ENCODE data around the gene CAMK2N1. TPM values are rescaled to one million over a fixed set of nuclear protein-coding genes. Genes with fewer than 3 reads are reported as not detected.

The CAMK2N1 gene
- total RNA-seq, 1 experiment from 2014 or later: 31.6 TPM

- Histone ChIP-seq H3K27me3 (no peaks in the 10 kb centered on the region), H3K9me3 (peaks cover 2% of the 10 kb centered on the region; the same call in 1 of the 2 replicates), H3K36me3 (peaks cover 10% of the 10 kb centered on the region), H3K4me3 (peak overlapping the region; percentile 61)
- no peak for DNase-seq
Observed at GRCh38 chr1:20484519-20485462, 1.2 kb downstream of the CAMK2N1 start.

- H3K9me3 ChIP-seq: peaks cover 2% of the 10 kb centered on the region; the same call in 1 of the 2 replicates
- peaks cover 10% of the 10 kb centered on the region for H3K36me3 ChIP-seq
- DNase-seq: no peak
- no peaks in the 10 kb centered on the region for H3K27me3 ChIP-seq
- peak overlapping the region; percentile 61 for H3K4me3 ChIP-seq
Observed at GRCh38 chr1:20483833-20484518, 2.0 kb downstream of the CAMK2N1 start.

GRCh38 chr1:20483098-20483832 is 2.7 kb downstream of the CAMK2N1 start:
- DNase-seq: no peak
- no peaks in the 10 kb centered on the region for H3K27me3 ChIP-seq
- H3K9me3 ChIP-seq: peaks cover 2% of the 10 kb centered on the region; the same call in 1 of the 2 replicates
- peak overlapping the region; percentile 61 for H3K4me3 ChIP-seq
- peaks cover 10% of the 10 kb centered on the region for H3K36me3 ChIP-seq

GRCh38 chr1:20481643-20482498 is 4.1 kb downstream of the CAMK2N1 start:
- Histone ChIP-seq H3K27me3 (no peaks in the 10 kb centered on the region), H3K36me3 (peaks cover 10% of the 10 kb centered on the region), H3K9me3 (peaks cover 2% of the 10 kb centered on the region; the same call in 1 of the 2 replicates), H3K4me3 (no peak overlapping the region)
- DNase-seq: no peak

- peaks cover 2% of the 10 kb centered on the region; the same call in 1 of the 2 replicates for H3K9me3 ChIP-seq
- DNase-seq: no peak
- no peak overlapping the region for H3K4me3 ChIP-seq
- H3K36me3 ChIP-seq: peaks cover 10% of the 10 kb centered on the region
- H3K27me3 ChIP-seq: no peaks in the 10 kb centered on the region
Observed at GRCh38 chr1:20480951-20481617, 4.9 kb downstream of the CAMK2N1 start.

- no peak for DNase-seq
- Histone ChIP-seq H3K9me3 (peaks cover 2% of the 10 kb centered on the region; the same call in 1 of the 2 replicates), H3K4me3 (no peak overlapping the region), H3K36me3 (peaks cover 10% of the 10 kb centered on the region), H3K27me3 (no peaks in the 10 kb centered on the region)
Observed at GRCh38 chr1:20480243-20480944, 5.6 kb downstream of the CAMK2N1 start.

- Histone ChIP-seq H3K27me3 (no peaks in the 10 kb centered on the region), H3K36me3 (peaks cover 10% of the 10 kb centered on the region), H3K9me3 (peaks cover 2% of the 10 kb centered on the region; the same call in 1 of the 2 replicates), H3K4me3 (no peak overlapping the region)
- no peak for DNase-seq
Observed at GRCh38 chr1:20479840-20480239, 6.2 kb downstream of the CAMK2N1 start.

- H3K36me3 ChIP-seq: peaks cover 2% of the 10 kb centered on the region
- peaks cover 2% of the 10 kb centered on the region; the same call in 1 of the 2 replicates for H3K9me3 ChIP-seq
- no peak for DNase-seq
- H3K27me3 ChIP-seq: no peaks in the 10 kb centered on the region
- no peak overlapping the region for H3K4me3 ChIP-seq
Observed at GRCh38 chr1:20478057-20478635, 7.9 kb downstream of the CAMK2N1 start.

GRCh38 chr1:20477348-20478056 is 8.5 kb downstream of the CAMK2N1 start:
- no peaks in the 10 kb centered on the region for H3K27me3 ChIP-seq
- peaks cover 2% of the 10 kb centered on the region for H3K36me3 ChIP-seq
- DNase-seq: peak; percentile 46
- H3K9me3 ChIP-seq: peaks cover 2% of the 10 kb centered on the region; the same call in 1 of the 2 replicates
- no peak overlapping the region for H3K4me3 ChIP-seq

- H3K36me3 ChIP-seq: no peaks in the 10 kb centered on the region
Observed at GRCh38 chr1:20476265-20477038, 9.6 kb downstream of the CAMK2N1 start.

GRCh38 chr1:20474996-20475395 is 11.0 kb downstream of the CAMK2N1 start:
- DNase-seq: no peak
- no peaks in the 10 kb centered on the region for H3K9me3 ChIP-seq
- no peak overlapping the region for H3K4me3 ChIP-seq
- H3K36me3 ChIP-seq: no peaks in the 10 kb centered on the region
- no peaks in the 10 kb centered on the region for H3K27me3 ChIP-seq

More at GRCh38 chr1:20476265-20477038, 9.6 kb downstream of the CAMK2N1 start:
- H3K27me3 ChIP-seq: no peaks in the 10 kb centered on the region
- H3K4me3 ChIP-seq: no peak overlapping the region
- peak; percentile 21 for DNase-seq
- no peaks in the 10 kb centered on the region for H3K9me3 ChIP-seq

- DNase-seq: no peak
- no peaks in the 10 kb centered on the region for H3K27me3 ChIP-seq
- H3K4me3 ChIP-seq: no peak overlapping the region
- no peaks in the 10 kb centered on the region for H3K36me3 ChIP-seq
- H3K9me3 ChIP-seq: no peaks in the 10 kb centered on the region
Observed at GRCh38 chr1:20474333-20474975, 11.6 kb downstream of the CAMK2N1 start.

GRCh38 chr1:20473894-20474293 is 12.1 kb downstream of the CAMK2N1 start:
- Histone ChIP-seq H3K4me3 (no peak overlapping the region), H3K9me3 (no peaks in the 10 kb centered on the region), H3K36me3 (no peaks in the 10 kb centered on the region), H3K27me3 (no peaks in the 10 kb centered on the region)
- DNase-seq: no peak

Data from MG63 (cell line).